OCI-LY3 (cell line): ENCODE measurements around the gene SAA2.

Source experiments
- H2AFZ ChIP-seq: fragments of 200-600, 300-600 bp; shearing (Covaris generic); 2 replicates; pipeline ENCODE4 v1.6.0; 2014; ENCODE audit warnings: antibody characterized with exemption, low read depth, low read length
- H3K27ac ChIP-seq: fragments of 200-600, 300-600 bp; sonication (generic); 2 replicates; pipeline ENCODE4 v1.5.1; 2014; ENCODE audit warnings: mild to moderate bottlenecking, low read length, moderate library complexity, mixed read lengths
- H3K27me3 ChIP-seq: fragments of 200-600, 300-600 bp; sonication (generic); 2 replicates; pipeline ENCODE4 v1.6.1; 2014; ENCODE audit warnings: low read depth, low read length, mixed read lengths
- H3K36me3 ChIP-seq: fragments of 200-600, 300-600 bp; sonication (generic); replicated peaks from 2 replicates; pipeline ENCODE3; 2014; ENCODE audit warnings: low read depth, low read length, mixed read lengths
- H3K4me1 ChIP-seq: fragments of 300-600, 200-600 bp; sonication (generic); 2 replicates; pipeline ENCODE4 v1.6.1; 2014; ENCODE audit warnings: low read length, mixed read lengths
- H3K4me2 ChIP-seq: fragments of 200-600, 300-600 bp; sonication (generic); 2 replicates; pipeline ENCODE4 v1.6.1; 2014; ENCODE audit warnings: low read length, mixed read lengths
- H3K4me3 ChIP-seq: fragments of 300-600, 200-600 bp; sonication (generic); 2 replicates; pipeline ENCODE4 v1.5.1; 2014; ENCODE audit warnings: antibody characterized with exemption, mild to moderate bottlenecking, low read length, moderate library complexity
- H3K79me2 ChIP-seq: fragments of 300-600, 200-600 bp; shearing (Covaris generic); 2 replicates; pipeline ENCODE4 v1.6.1; 2014; ENCODE audit warnings: mild to moderate bottlenecking, low read length, mixed read lengths
- H3K9ac ChIP-seq: fragments of 300-600, 200-600 bp; shearing (Covaris generic); 2 replicates; pipeline ENCODE4 v1.6.0; 2014; ENCODE audit warnings: mild to moderate bottlenecking, low read length, moderate library complexity
- H3K9me3 ChIP-seq: fragments of 200-600, 300-600 bp; shearing (Covaris generic); 2 replicates; pipeline ENCODE4 v1.6.1; 2014; ENCODE audit warnings: low read length, mixed read lengths; ENCODE audit not compliant: insufficient read depth
- H4K20me1 ChIP-seq: fragments of 200-600, 300-600 bp; sonication (generic); 2 replicates; pipeline ENCODE4 v1.6.1; 2016; ENCODE audit warnings: low read length, mixed read lengths; ENCODE audit not compliant: insufficient read depth
- EZH2phosphoT487 ChIP-seq: fragments of 200-600 bp; shearing (Covaris generic); IDR thresholded peaks from 2 replicates; pipeline ENCODE4 v1.6.1; 2018; ENCODE audit warnings: antibody characterized with exemption, mixed run types, low read depth
- TF ChIP-seq, protein P1 (sequence below): fragments of 200-600, 300-600 bp; sonication (generic); IDR thresholded peaks from 2 replicates; pipeline ENCODE4 v1.5.1; 2014; ENCODE audit warnings: antibody characterized with exemption, low read length, low read depth

SAA2 gene

GRCh38 chr11:18236664-18237356, 11.7 kb downstream of the SAA2 start, which contains the start of gene SAA4:
Gene SAA4 (minus strand): TSS chr11:18236802. CDS start chr11:18235926, 876 bp downstream.
- Histone ChIP-seq H3K36me3 (no peaks in the 10 kb centered on the region), H3K27ac (no peak within 1 kb of the TSS), H3K9ac (no peak within 1 kb of the TSS), H4K20me1 (no peaks in the 10 kb centered on the region), H3K27me3 (peaks cover 20% of the 10 kb centered on the region; the same call in 1 of the 2 replicates), H3K4me2 (no peak within 1 kb of the TSS), H3K9me3 (no peaks in the 10 kb centered on the region), H3K79me2 (no peaks in the 10 kb centered on the region), H2AFZ (no peak within 1 kb of the TSS), H3K4me1 (no peaks in the 10 kb centered on the region), H3K4me3 (no peak within 1 kb of the TSS)
- TF ChIP-seq EZH2phosphoT487 = no peak
- TF ChIP-seq, protein P1, sequence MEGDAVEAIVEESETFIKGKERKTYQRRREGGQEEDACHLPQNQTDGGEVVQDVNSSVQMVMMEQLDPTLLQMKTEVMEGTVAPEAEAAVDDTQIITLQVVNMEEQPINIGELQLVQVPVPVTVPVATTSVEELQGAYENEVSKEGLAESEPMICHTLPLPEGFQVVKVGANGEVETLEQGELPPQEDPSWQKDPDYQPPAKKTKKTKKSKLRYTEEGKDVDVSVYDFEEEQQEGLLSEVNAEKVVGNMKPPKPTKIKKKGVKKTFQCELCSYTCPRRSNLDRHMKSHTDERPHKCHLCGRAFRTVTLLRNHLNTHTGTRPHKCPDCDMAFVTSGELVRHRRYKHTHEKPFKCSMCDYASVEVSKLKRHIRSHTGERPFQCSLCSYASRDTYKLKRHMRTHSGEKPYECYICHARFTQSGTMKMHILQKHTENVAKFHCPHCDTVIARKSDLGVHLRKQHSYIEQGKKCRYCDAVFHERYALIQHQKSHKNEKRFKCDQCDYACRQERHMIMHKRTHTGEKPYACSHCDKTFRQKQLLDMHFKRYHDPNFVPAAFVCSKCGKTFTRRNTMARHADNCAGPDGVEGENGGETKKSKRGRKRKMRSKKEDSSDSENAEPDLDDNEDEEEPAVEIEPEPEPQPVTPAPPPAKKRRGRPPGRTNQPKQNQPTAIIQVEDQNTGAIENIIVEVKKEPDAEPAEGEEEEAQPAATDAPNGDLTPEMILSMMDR = no peak

GRCh38 chr11:18235394-18236334, 12.8 kb downstream of the SAA2 start:
- Histone ChIP-seq H2AFZ (no peak overlapping the region), H3K27me3 (peaks cover 16% of the 10 kb centered on the region; the same call in 1 of the 2 replicates), H3K9ac (no peak overlapping the region), H3K36me3 (no peaks in the 10 kb centered on the region), H3K79me2 (no peaks in the 10 kb centered on the region), H3K4me1 (peaks cover 5% of the 10 kb centered on the region), H3K4me2 (no peak overlapping the region), H3K9me3 (no peaks in the 10 kb centered on the region), H4K20me1 (no peaks in the 10 kb centered on the region), H3K27ac (no peak overlapping the region), H3K4me3 (no peak overlapping the region)
- TF ChIP-seq EZH2phosphoT487 = no peak
- TF ChIP-seq, protein P1 = no peak

- 0 out of 2 replicates have a peak, but pooled peaks cover 6% of the 10 kb centered on the region for H3K27me3 ChIP-seq
- no peak overlapping the region for H3K27ac ChIP-seq
- H3K36me3 ChIP-seq = no peaks in the 10 kb centered on the region
- H3K4me3 ChIP-seq = no peak overlapping the region
- H4K20me1 ChIP-seq = no peaks in the 10 kb centered on the region
- no peak overlapping the region for H2AFZ ChIP-seq
- H3K9me3 ChIP-seq = no peaks in the 10 kb centered on the region
- H3K4me2 ChIP-seq = no peak overlapping the region
- H3K4me1 ChIP-seq = peaks cover 20% of the 10 kb centered on the region
- TF ChIP-seq EZH2phosphoT487 = no peak
- TF ChIP-seq, protein P1 = no peak
- no peak overlapping the region for H3K9ac ChIP-seq
- no peaks in the 10 kb centered on the region for H3K79me2 ChIP-seq
Measured at GRCh38 chr11:18233912-18234311, 14.6 kb downstream of the SAA2 start.

GRCh38 chr11:18230859-18231258, 17.6 kb downstream of the SAA2 start:
- Histone ChIP-seq H3K27me3 (no peaks in the 10 kb centered on the region), H3K27ac (no peak overlapping the region), H2AFZ (no peak overlapping the region), H3K9me3 (no peaks in the 10 kb centered on the region), H3K4me2 (no peak overlapping the region), H3K4me3 (no peak overlapping the region), H3K79me2 (no peaks in the 10 kb centered on the region), H3K36me3 (no peaks in the 10 kb centered on the region), H4K20me1 (no peaks in the 10 kb centered on the region), H3K4me1 (peaks cover 38% of the 10 kb centered on the region), H3K9ac (no peak overlapping the region)
- TF ChIP-seq, protein P1 = no peak
- TF ChIP-seq EZH2phosphoT487 = no peak
